Liver (tissue), 9 donors: ENCODE results near the gene KLHDC9. TPM values are rescaled to one million over a fixed set of nuclear protein-coding genes. Genes with fewer than 3 reads are reported as not detected.

Experiments
- DNase-seq: peaks from one replicate; pipeline ENCODE4 v3.0.0-alpha.2; 2017; ENCODE audit warnings: low spot score
- H3K27ac ChIP-seq, 2 donors: one replicate each; pipeline ENCODE4 v1.7.0; 2013; ENCODE audit warnings: inconsistent platforms in 2 of 2, low read length in 2 of 2, control low read depth in 1 of 2, low read depth in 1 of 2, mild to moderate bottlenecking in 1 of 2
- H3K27me3 ChIP-seq, 4 donors: one replicate each; pipeline versions ENCODE4 v1.6.1 to v1.7.0; 2013; ENCODE audit warnings: low read length in 3 of 4, inconsistent platforms in 1 of 4, mild to moderate bottlenecking in 1 of 4, moderate library complexity in 1 of 4; ENCODE audit not compliant: control insufficient read depth in 4 of 4, insufficient read depth in 4 of 4
- H3K36me3 ChIP-seq, 4 donors: one replicate each; pipeline versions ENCODE4 v1.6.1 to v1.7.0; 2013; ENCODE audit warnings: low read length in 3 of 4, mild to moderate bottlenecking in 3 of 4, low read depth in 1 of 4, moderate library complexity in 1 of 4; ENCODE audit not compliant: control insufficient read depth in 4 of 4, insufficient read depth in 3 of 4
- H3K4me1 ChIP-seq, 4 donors: one replicate each; pipeline versions ENCODE4 v1.6.1 to v1.7.0; 2013; ENCODE audit warnings: low read length in 3 of 4, mild to moderate bottlenecking in 3 of 4, moderate library complexity in 1 of 4; ENCODE audit not compliant: control insufficient read depth in 4 of 4, insufficient read depth in 4 of 4
- H3K4me3 ChIP-seq, 3 donors: one replicate each; pipeline versions ENCODE4 v1.6.1 to v1.7.0; 2013; ENCODE audit warnings: low read length in 3 of 3, control low read depth in 1 of 3, low read depth in 1 of 3, mild to moderate bottlenecking in 1 of 3
- H3K9ac ChIP-seq, 2 donors: one replicate each; pipeline ENCODE4 v1.7.0; 2013; ENCODE audit warnings: low read length in 2 of 2, mild to moderate bottlenecking in 2 of 2, moderate library complexity in 2 of 2, control low read depth in 1 of 2, low read depth in 1 of 2
- H3K9me3 ChIP-seq, 4 donors: one replicate each; pipeline versions ENCODE4 v1.6.1 to v1.7.0; 2013; ENCODE audit warnings: low read length in 3 of 4; ENCODE audit not compliant: control insufficient read depth in 4 of 4
- ATF3 ChIP-seq: IDR thresholded peaks from 2 replicates; pipeline ENCODE4 v1.6.1; 2016; ENCODE audit warnings: antibody characterized with exemption
- HNF4A ChIP-seq, 2 donors: conservative IDR thresholded peaks; 2 replicates each; pipeline ENCODE4 v1.6.1; 2016; ENCODE audit warnings: antibody characterized with exemption in 2 of 2, mild to moderate bottlenecking in 2 of 2
- HNF4G ChIP-seq: IDR thresholded peaks from 2 replicates; pipeline ENCODE4 v1.6.1; 2016; ENCODE audit warnings: antibody characterized with exemption
- JUND ChIP-seq, 2 donors: IDR thresholded peaks; 2 replicates each; pipeline ENCODE4 v1.6.1; 2016; ENCODE audit warnings: antibody characterized with exemption in 2 of 2
- MAX ChIP-seq: IDR thresholded peaks from 2 replicates; pipeline ENCODE4 v1.6.1; 2016; ENCODE audit warnings: antibody characterized with exemption
- NR2F2 ChIP-seq: IDR thresholded peaks from 2 replicates; pipeline ENCODE4 v1.6.1; 2016; ENCODE audit warnings: antibody characterized with exemption
- RAD21 ChIP-seq, 2 donors: IDR thresholded peaks; 2 replicates each; pipeline ENCODE4 v1.6.1; 2016; ENCODE audit warnings: antibody characterized with exemption in 2 of 2, mild to moderate bottlenecking in 2 of 2
- RXRA ChIP-seq, 2 donors: IDR thresholded peaks; 2 replicates each; pipeline ENCODE4 v1.6.1; 2017 to 2018; ENCODE audit warnings: antibody characterized with exemption in 2 of 2, mild to moderate bottlenecking in 1 of 2
- TAF1 ChIP-seq: conservative IDR thresholded peaks from 2 replicates; pipeline ENCODE4 v1.6.1; 2016; ENCODE audit warnings: antibody characterized with exemption, mild to moderate bottlenecking
- ZBTB33 ChIP-seq: IDR thresholded peaks from 2 replicates; pipeline ENCODE4 v1.6.1; 2016; ENCODE audit warnings: antibody characterized with exemption
- WGBS: extraction: QIAGEN DNeasy Blood & Tissue Kit; methylation state at CpG from one replicate; pipeline ENCODE4 v1.1.7; 2013; 5-methylcytosine and 5-hydroxymethylcytosine counted together
- polyA plus RNA-seq, 2 donors: library from polyadenylated mRNA; stranded (reverse) in 1 of 2; unstranded in 1 of 2; fragments of 200-250 nt in 1 of 2; fragments of >200 nt in 1 of 2; fragmentation: Nextera tagmentation in 1 of 2; extraction: Ambion mirVana in 1 of 2; gene quantifications; one replicate each; pipeline versions ENCODE4 v1.2.1 to v1.2.3, GENCODE V29; 2013 to 2015
- total RNA-seq, 2 donors: library from RNA; depleted of rRNA; stranded (reverse); fragments of >200 nt; gene quantifications; one replicate each; pipeline ENCODE4 v1.2.3, GENCODE V29; 2014
- TF ChIP-seq, protein P1 (sequence below): IDR thresholded peaks from 2 replicates; pipeline ENCODE4 v1.6.1; 2016; ENCODE audit warnings: antibody characterized with exemption, mild to moderate bottlenecking
- donor health status: healthy.
- donor health status: healthy.
- donor health status: healthy.
- donor health status: healthy.
- donor health status: healthy.

The KLHDC9 gene
- total and polyA plus RNA-seq, 4 donors: 1.9 to 3.3 (median 2.6) TPM

GRCh38 chr1:161051219-161051618, 46.9 kb upstream of the KLHDC9 start:
- Histone ChIP-seq H3K36me3 (peaks cover 0 to 5% (median 0%) of the 10 kb centered on the region in 4 donors), H3K4me3 (no peak overlapping the region), H3K27me3 (no peaks in the 10 kb centered on the region), H3K9me3 (peaks cover 0 to 7% (median 2%) of the 10 kb centered on the region in 4 donors), H3K9ac (no peak overlapping the region), H3K27ac (no peak overlapping the region), H3K4me1 (peaks cover 0 to 10% (median 2%) of the 10 kb centered on the region in 4 donors)
- TF ChIP-seq ZBTB33: no peak
- TF ChIP-seq HNF4A (conservative IDR thresholded peaks at IDR 0.05): no peak
- 94% methylated on average over 10 of the region's 10 CpGs for WGBS
- DNase-seq: no peak

GRCh38 chr1:161052899-161053298, 45.3 kb upstream of the KLHDC9 start:
- no peak overlapping the region for H3K27ac ChIP-seq
- 88% methylated on average over 3 of the region's 3 CpGs for WGBS
- no peak for DNase-seq
- no peaks in the 10 kb centered on the region for H3K4me1 ChIP-seq
- no peak overlapping the region for H3K9ac ChIP-seq
- TF ChIP-seq NR2F2 (no peak), HNF4G (no peak), RAD21 (IDR thresholded peaks at IDR 0.05) (no peak)
- peaks cover 0 to 5% (median 0%) of the 10 kb centered on the region in 4 donors for H3K36me3 ChIP-seq
- H3K4me3 ChIP-seq: no peak overlapping the region
- peaks cover 0 to 7% (median 2%) of the 10 kb centered on the region in 4 donors for H3K9me3 ChIP-seq
- no peaks in the 10 kb centered on the region for H3K27me3 ChIP-seq

DNA sequence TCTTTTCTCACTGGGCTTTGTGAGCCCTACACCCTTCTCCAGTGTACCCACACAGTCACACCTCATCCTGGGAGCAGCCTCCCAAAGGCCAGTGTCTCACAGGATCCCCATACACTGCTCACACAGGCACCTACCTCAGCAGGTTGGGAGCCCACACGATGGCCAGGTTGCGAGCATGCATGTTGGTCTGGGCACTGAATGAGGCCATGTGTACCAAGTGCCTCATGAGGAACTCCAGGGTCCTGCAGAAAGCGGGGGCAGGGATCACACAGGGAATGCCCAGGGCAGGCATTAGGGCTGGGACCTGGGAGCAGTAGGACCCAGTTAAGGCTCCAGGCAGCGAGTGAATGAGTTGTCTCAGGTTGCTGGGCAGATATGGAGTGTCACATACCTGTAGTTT, 43.9 kb upstream of the KLHDC9 start:
- H3K27ac ChIP-seq: no peak overlapping the region
- H3K36me3 ChIP-seq: peaks cover 0 to 5% (median 0%) of the 10 kb centered on the region in 4 donors
- 91% methylated on average over 4 of the region's 4 CpGs for WGBS
- no peaks in the 10 kb centered on the region for H3K4me1 ChIP-seq
- no peak overlapping the region for H3K9ac ChIP-seq
- H3K4me3 ChIP-seq: no peak overlapping the region
- H3K9me3 ChIP-seq: peaks cover 0 to 2% (median under 1%) of the 10 kb centered on the region in 4 donors
- DNase-seq: no peak
- TF ChIP-seq MAX (no peak), RXRA (IDR thresholded peaks at IDR 0.05) (no peak), JUND (IDR thresholded peaks at IDR 0.05) (no peak), ATF3 (no peak), TAF1 (no peak)
- TF ChIP-seq, protein P1, sequence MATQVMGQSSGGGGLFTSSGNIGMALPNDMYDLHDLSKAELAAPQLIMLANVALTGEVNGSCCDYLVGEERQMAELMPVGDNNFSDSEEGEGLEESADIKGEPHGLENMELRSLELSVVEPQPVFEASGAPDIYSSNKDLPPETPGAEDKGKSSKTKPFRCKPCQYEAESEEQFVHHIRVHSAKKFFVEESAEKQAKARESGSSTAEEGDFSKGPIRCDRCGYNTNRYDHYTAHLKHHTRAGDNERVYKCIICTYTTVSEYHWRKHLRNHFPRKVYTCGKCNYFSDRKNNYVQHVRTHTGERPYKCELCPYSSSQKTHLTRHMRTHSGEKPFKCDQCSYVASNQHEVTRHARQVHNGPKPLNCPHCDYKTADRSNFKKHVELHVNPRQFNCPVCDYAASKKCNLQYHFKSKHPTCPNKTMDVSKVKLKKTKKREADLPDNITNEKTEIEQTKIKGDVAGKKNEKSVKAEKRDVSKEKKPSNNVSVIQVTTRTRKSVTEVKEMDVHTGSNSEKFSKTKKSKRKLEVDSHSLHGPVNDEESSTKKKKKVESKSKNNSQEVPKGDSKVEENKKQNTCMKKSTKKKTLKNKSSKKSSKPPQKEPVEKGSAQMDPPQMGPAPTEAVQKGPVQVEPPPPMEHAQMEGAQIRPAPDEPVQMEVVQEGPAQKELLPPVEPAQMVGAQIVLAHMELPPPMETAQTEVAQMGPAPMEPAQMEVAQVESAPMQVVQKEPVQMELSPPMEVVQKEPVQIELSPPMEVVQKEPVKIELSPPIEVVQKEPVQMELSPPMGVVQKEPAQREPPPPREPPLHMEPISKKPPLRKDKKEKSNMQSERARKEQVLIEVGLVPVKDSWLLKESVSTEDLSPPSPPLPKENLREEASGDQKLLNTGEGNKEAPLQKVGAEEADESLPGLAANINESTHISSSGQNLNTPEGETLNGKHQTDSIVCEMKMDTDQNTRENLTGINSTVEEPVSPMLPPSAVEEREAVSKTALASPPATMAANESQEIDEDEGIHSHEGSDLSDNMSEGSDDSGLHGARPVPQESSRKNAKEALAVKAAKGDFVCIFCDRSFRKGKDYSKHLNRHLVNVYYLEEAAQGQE: no peak
- no peaks in the 10 kb centered on the region for H3K27me3 ChIP-seq
